ENCODE data around the gene MEGF6.

GRCh38 chr1:3511306-3511705 lies 100.0 kb downstream of the MEGF6 start:
- no peak for TF ChIP-seq CTCF (IDR thresholded peaks at IDR 0.05; ENCODE audit: low read depth, low read length, poor library complexity, severe bottlenecking)
- TF ChIP-seq EZH2phosphoT487 (IDR thresholded peaks at IDR 0.05; ENCODE audit: borderline replicate concordance, low read length) = no peak
